GM21786 (cell line): ENCODE data around the gene RIT2.

ENCODE experiments used
- ATAC-seq: cut with Tn5 transposase; IDR thresholded peaks from one replicate; pipeline ENCODE4 v1.9.1; 2021; ENCODE audit not compliant: unreplicated experiment

RIT2 gene

DNA sequence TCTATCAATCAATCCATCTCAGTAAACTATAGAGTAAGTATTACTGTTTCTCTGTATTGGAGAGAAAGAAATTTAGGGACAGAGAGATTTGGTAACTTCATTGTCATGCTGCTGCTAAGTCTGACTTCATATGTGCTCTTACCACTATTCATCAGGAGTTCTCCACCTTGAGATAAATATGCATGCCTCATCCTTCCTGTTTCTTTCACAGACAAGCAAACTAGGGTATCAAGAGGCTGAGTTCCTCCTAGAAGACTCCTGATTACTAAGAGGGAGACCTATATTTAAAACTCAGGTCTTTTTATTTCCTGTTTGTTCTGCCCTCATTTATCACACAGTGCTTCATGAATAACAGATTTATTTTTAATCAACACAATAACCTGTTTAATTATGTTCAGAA lies 34.1 kb downstream of the RIT2 start:
- no peak for ATAC-seq

DNA sequence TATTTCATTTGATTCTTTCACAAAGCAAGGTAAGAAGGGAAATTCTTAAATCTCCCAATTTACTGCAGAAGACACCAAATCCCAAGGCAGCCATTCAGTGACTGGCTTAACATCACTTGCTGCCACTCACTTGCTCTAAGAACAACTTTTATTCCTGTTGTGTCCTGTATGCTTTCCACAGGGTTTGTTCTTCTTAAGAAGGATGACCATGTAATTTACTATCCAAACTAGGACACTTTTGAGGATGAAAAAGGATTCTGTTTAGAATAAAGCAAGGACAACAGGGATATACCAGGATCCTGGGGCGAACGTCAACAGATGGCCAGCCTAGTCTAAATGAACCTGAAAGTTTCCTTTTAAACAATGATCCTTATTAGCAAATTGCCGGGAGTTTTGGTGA lies 34.8 kb downstream of the RIT2 start:
- ATAC-seq = no peak

DNA sequence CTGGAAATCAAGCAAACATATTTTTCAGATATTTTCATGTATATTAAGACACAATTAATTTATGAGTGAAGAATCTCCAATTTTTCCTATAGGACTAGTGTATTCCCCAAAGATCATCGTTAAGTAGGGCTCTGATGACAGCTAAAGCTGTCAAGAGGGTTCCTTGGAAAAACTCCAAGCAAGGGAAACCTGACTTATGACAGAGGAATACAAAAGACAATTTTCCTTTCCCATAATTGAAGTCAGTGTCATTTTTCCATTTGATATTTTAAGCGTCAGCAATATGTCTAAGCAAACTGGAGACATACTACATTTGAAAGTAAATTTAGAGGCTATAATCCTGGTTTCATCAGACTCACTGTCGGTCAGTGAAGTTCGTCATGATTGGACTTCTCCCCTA lies 36.1 kb downstream of the RIT2 start:
- no peak for ATAC-seq

DNA sequence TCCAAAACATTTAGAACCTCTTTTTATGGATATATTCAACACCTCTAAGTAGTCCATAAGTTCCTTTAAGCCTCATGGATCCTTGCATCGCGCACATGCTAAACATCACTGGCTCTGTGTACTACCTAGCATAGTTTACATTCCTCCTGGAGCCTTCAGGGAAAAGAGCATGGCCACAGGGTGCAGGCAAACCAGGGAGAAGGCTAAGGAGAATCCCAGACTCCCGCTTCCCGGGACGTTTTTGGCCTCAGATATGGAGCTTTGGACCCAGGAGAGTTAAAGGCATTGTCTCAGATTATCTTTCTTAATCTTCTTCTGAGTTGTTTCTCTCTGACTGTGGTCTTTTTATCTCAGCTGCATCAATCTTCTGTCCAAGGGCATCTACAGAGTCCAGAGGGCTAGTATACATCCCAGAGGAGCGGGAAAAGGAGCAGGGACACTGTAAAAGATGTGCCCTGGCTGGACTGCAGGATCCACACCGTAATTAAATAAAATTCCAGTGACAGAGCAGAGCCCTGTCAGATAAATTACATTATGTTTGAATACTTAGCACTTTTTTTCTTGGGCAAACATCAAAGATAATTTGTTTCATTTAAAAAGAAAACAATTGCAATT lies 36.9 kb downstream of the RIT2 start:
- ATAC-seq = no peak

DNA sequence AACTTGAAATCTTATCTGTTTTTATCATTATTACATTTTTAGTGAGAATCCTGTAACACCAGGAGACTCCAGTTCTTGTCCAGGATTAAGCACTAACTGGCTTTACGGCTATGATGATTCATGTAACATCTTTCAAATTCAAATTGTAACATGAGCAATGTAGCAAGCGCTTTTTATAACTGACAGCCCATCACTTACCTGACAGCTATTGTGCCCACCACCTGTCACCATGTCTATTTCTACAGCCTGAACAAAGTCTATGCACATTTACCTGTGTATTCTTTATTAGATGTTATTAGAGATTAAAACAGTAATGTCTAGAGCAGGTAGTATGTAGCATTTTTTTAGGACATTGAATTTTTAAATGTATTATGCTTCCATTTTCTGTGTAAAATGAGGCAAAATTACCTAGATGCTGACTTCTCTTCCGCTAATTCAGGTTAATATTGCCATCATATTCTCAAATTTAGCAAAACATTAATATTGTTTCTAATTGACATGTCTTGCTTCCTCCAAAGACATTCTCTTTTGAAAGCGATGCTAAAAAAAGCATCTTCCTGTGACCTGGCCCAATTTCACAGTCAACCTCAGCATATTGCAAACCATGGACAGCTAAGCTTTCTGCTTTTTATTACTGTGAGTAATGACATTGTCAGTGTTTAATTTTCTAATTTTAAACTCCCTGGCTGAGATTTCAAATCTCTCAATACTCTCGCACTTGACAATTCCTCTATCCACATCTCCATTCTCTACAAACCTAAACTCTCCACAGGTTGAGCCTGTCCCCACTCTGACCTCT lies 37.8 kb downstream of the RIT2 start:
- no peak for ATAC-seq

DNA sequence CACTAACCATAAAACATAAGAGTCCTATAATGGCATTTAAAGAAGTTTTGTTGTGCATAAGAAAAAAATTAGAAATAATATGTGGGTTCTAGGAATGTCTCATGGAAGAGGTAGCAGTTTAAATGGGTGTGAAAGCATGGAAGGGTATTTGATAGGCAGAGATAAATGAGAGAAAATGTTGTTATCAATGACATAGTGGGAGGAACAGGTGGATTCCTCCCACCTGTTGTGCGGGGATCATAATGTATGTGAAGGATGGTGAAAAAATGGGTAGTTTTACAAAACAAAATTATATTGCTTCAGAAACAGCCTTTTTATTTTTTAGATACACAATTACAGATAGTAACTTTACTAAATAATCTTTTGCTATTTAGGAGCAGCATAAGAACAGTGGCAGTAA lies 41.7 kb downstream of the RIT2 start:
- no peak for ATAC-seq

DNA sequence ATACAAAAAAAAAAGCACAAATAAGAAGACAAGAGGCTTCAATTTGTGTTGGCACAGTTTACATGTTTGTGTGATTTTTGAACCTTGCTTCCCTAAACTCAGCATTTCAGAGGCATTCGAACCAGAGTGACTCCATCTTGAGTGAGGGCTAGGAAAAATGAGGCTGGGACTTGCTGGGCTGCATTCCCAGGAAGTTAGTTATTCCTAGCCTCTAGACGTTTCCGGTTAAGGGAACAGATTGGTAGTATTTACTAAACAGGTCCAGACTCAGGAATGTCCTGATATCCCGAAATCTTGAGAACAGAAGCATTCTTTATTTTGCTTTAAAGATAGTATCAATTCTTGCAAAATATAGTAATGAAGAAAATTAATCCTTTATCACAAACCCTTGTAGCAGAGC lies 46.7 kb downstream of the RIT2 start:
- ATAC-seq = no peak

DNA sequence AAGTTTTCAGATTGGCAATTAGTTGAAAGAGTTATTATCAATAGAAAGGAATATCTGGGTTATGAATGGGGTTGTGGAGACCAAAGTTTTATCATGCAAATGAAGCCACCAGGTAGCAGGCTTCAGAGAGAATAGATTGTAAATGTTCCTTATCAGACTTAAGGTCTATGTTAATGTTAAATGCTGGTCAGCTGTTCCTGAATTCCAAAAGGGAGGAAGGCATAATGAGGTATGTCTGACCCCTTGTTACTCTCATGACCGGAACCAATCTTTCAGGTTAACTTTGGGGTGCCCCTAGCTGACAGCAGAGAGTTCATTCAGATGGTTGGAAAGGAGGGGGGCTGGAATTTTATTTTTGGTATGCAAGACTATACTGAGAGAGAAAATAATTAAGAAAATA lies 47.9 kb downstream of the RIT2 start:
- ATAC-seq = no peak

DNA sequence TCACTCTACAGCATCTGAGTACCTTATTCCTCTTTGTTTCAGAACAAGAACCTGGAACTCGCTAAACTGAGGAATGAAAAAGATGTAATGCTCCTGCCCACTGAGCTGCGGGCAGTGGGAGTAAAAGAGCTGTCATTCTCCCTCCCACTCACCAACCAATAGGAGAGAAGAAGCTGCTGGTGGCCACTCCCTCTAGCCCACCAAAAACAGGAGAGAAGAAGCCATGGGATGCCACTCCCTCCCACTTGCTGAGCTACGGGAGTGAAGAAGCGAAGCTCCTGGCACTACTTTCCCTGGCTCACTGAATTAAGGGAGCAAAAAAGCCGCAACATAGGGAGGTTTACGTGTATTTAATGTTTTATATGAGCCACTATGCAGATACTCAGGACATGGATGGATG lies 53.7 kb downstream of the RIT2 start:
- no peak for ATAC-seq

DNA sequence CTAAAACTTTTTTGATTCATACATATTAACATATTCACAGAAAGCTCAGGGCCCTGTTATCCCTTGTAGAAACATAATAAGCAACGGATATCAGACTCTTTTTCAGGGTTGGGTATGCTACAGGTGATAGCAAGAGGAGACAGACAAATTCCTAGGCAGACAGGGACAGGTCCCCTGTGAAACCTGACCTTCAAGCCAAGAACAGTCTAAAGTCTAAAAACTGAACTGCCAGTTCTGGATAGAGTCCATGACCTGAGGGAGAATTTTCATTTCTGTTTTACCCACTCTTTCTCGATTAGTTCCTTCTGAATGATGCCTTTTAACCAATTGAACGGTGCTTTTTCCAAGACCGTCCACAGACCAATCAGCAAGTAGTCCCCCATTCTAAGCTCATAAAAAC lies 54.2 kb downstream of the RIT2 start:
- ATAC-seq = no peak

DNA sequence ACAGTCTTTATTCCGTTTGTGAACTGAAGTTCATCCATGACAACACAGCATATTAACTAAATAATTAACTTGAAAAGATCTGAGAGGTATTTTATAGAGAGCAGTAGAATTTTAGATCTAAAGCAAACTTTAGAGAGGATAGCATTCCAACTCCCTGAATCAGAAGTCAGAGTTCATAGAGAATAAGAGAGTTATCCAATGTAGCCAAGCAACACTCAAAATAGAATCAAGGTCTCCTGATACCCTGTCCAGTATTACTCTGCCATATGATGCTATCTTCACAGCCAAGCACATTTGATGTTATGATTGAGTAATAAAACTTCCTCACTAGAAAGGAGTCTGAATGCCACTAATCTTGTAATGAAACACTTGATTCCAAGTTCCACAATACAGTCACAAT lies 55.5 kb downstream of the RIT2 start:
- ATAC-seq = no peak

DNA sequence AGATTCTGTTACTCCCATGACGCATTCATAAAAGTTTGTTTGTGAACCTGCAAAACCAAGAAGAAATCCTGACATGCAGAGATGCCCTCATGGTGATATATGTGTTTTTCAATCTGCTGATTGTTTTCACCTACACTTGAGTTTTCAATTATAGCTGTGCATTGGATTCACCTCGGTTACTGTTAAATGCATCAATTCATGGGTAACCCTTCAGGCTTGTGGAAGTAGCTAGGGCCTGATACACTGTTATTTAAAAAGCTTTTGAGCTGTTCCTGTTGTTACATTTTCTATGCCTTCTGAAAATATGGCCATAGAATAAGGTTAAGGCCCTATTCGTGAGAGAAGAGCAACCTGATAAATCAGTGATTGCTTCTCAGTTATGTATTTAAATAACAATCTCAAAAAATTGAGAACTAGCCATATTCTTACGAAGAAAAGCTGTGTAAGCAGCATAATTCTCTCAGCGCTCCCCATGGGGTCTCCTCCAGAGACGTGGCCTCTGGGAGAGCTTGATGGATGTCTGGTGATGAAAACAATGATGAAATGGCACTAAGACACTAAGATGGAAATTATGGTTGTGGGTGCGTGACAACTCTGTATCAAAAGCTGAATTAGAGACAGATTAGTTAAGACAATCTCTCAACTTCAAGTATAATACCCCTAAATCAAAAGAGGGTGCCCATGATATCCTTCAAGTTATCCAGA lies 60.5 kb downstream of the RIT2 start:
- ATAC-seq = no peak

DNA sequence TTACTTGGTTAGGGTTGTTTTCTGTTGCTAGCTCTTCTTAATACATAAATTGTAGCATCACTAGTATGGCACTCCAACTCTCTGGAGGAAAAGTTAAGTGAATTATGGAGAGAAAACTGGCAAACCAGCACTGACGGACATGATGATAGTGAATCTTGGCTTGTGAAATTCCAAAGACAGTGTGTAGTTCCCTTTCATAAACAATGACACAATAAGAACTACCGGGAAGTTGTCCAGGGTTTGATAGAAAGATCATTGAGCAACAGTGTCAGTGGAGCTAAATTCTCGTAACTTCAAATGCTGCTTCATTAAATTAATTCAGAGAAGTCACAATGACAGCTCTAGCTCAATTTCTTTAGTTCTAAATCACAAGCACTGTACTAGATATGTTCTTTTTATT lies 66.5 kb downstream of the RIT2 start:
- ATAC-seq = no peak

DNA sequence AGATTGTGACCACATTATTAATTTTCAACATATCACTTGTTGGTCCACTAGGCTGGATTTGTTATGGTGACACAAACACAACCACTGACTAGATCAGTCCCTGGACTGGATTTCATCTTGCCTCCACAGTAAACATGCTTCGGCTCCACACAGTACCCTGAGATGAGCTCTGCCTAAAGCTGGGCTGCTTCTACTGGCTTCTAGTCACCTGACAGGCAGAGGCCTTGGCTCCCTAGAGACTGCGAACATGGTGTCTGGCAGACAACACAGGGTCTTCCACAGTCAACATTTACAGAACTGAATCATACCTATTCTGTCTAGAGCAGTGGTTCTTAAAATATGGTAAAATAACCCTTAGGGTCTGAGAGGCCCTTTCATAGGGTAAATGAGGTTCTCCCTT lies 69.2 kb downstream of the RIT2 start:
- ATAC-seq = no peak

DNA sequence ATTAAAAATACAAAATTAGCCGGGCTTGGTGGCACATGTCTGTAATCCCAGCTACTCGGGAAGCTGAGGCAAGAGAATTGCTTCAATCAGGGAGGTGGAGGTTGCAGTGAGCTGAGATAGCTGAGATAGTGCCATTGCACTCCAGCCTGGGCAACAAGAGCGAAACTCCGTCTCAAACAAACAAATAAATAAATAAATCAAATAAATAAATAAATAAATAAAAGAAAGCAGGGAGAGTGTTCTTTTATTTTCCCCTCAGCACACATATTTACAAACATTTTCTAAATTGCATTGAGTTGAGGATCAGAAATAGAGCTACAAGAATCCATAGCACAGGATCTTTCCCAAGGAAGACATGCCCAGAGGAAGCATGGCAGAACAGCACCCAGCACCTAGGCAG lies 71.9 kb downstream of the RIT2 start:
- no peak for ATAC-seq

DNA sequence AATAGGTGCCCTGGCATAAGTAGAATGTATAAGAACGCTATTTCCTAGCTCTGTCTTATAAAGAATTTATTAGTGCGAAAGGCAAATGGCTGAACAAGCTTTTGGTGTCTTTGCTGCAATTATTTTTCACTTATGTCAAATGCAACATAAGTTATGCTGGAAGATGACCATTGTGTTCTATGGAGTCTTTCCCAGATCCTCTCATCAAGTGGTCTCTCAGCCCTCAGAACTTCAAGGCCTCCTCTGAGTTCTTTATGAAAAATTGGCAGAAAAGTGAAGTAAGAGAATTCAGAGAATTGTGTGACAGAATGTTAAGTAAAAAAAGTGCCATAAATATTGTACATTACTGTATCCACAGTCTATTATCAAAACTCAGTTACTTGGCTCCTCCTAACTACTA lies 75.2 kb downstream of the RIT2 start:
- no peak for ATAC-seq

DNA sequence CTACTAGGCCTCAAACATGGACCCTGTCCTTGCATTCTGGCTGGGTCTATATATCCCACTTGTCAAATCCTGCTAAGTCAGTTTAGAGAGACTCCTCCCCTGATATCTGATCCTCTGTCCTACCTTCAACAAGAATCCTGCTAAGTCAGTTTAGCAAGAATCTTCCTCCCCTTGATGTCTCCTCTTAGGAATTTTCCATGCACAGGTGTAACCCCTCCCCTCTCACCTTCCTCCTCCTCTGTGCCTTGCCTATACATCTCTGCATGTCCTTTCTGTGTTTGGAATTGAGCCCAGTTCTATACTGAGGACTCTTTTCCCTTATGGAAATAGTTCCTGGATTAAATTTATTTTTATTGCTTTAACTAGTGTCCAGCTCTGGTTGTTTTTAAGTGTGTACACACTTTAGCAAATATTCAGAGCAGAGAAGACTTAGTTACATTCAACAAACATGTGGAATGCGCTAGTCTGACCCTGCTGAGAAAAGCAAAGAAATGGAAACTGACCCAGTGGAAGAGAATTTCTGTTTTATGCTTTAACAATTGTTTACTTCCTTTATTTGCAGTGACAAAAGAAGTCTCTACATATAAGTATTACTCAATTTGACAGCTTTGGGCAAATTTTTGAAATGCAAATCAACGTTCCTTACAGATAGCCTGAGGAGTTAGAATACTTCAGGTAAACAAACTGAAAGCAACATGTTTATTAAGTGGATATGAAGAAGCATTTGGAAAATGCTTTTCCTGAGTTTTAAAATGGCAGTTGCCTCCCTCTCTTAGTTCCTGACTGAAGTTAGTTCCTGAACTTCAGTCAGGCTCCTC lies 80.6 kb downstream of the RIT2 start:
- ATAC-seq = no peak

DNA sequence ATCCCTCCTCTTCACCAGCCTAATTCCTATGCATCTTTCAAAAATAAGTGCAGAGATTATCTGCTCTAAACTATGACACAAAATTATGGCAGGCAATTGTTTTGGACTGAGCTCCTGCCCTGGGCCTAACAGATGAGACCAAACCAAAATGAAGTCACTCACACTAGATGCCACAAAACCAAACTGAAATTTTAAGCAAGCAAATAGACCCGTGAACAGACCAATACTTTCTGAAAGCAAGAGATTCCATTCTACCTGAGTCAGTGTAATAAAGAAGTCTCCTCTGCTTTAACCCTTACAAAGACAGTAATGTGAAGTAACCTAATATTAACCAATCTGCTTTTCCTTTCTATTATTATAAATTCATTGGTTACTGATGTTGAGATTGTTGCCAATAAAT lies 84.3 kb downstream of the RIT2 start:
- ATAC-seq = no peak

DNA sequence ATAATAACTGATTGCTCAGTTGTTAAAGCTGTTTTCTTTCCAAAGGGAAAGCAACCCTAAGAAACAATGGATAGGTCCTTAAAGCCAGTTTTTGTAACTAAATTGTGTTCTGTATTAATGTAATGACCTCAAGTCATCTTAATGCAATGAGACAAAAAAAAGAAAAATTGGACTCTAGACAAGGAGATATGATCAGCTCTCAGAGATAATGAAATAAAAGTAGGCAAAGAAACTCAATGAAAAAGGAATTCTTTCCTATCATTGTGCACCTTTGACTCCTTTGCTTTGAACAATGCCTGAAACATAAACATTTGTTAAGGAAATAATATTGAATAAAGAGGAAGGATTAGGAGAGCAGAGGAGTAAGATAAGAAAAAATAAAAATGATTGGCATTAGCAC lies 86.1 kb downstream of the RIT2 start:
- no peak for ATAC-seq

DNA sequence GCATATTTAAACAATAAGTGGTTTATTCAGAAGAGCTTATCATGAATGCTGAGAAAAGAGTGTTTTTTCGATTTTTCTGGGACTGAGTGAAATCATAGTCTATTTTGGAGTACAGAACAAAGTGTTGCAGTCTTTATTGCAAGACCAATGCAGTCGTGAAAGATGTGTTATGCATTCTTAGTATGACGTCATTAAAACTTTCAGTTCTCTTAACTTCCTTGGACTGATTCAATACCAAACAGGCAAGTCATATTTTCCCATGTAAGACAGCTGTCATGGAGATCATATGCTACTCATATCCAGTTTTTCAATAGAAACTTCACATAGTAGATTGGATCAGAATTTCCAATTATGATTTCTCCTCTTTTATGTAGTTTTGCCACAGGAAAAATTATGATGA lies 92.6 kb downstream of the RIT2 start:
- no peak for ATAC-seq

DNA sequence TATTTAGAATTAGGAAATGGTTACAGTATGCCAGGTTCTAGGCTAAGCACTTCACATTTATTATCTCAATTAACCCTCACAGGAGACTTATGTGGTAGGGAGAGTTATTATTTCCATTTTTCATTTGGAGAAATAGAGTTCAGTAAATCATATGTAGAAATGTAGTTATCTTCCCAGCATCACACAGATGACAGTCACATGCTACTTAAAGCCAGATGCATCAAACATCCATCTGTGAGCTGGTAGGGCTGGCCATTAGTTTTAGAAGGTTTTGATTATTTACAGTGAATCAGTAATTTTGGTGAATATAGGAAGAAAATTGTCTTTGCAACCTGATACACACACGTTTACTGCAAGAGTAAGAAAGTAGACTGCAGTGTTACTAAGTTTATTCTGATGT lies 97.9 kb downstream of the RIT2 start:
- no peak for ATAC-seq

DNA sequence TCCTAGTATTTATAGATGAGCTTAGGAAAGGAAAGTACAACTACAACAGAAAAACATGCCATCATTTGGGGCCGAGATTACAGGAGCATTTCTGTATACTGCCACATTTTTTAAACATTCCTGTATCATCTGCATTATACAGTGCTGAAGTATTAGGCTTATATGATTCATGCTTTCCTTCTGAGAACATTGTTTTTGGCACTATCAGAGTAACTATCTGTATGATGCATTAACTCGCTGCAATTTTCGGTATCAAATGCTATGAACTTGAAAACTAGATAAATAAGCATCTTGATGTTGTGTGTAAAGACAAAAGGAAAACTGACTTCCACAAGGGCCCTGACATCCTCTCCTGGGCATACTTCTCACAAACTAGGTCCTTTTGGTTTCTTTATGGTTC lies 102.0 kb downstream of the RIT2 start:
- no peak for ATAC-seq
